ENCODE results near the gene CMSS1. TPM values are rescaled to one million over a fixed set of nuclear protein-coding genes. Genes with fewer than 3 reads are reported as not detected.

CMSS1 gene
- total RNA-seq, 1 experiment from 2014 or later = 64.1 TPM

DNA sequence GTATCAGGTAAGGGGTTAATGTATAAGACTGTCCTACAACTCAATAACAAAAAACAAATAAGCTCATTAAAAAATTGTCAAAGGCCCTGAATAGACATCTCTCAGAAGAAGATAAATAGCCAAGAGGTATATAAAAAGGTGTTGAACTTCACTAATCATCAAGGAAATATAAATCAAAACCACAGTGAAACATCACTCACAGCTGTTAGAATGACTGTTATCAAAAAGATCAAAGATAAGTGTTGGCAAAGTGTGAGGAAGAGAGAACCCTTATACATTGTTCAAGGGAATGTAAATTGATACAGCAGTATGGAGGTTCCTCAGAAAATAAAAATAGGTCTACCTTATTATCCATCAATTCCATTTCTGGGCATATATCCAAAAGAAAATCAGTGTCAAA, 201.1 kb downstream of the CMSS1 start:
- Histone ChIP-seq H3K4me1 (ENCODE audit: control insufficient read depth in 1 of 2, insufficient read depth in 2 of 2, low read length in 2 of 2) (no peaks in the 10 kb centered on the region), H3K9ac (ENCODE audit: low read length) (no peak overlapping the region), H3K27ac (ENCODE audit: low read depth, low read length) (no peak overlapping the region), H2AFZ (ENCODE audit: low read depth, low read length, poor library complexity, severe bottlenecking) (no peak overlapping the region), H3K9me3 (ENCODE audit: control insufficient read depth in 1 of 2, insufficient read depth in 1 of 2, low read depth in 1 of 2, low read length in 2 of 2) (no peaks in the 10 kb centered on the region), H3K4me2 (ENCODE audit: low read length) (no peak overlapping the region), H3K27me3 (ENCODE audit: insufficient read depth, low read length) (no peaks in the 10 kb centered on the region), H4K20me1 (ENCODE audit: insufficient read depth) (no peaks in the 10 kb centered on the region), H3K36me3 (ENCODE audit: control insufficient read depth in 1 of 2, insufficient read depth in 2 of 2, low read length in 2 of 2) (no peaks in the 10 kb centered on the region), H3K4me3 (replicated peaks in 1 of 2; ENCODE audit: low read depth in 1 of 2, low read length in 2 of 2) (no peak overlapping the region), H3K9me2 (ENCODE audit: insufficient read depth) (no peaks in the 10 kb centered on the region), H3K79me2 (ENCODE audit: insufficient read depth, low read length) (no peaks in the 10 kb centered on the region)
- BruUV-seq (replicated peaks) = no TSS peak
- intact Hi-C loops (cut with micrococcal nuclease) = no loop called here
- POLR2A ChIA-PET = no interaction called here
- ATAC-seq = no peak
- no peak for TF ChIP-seq POLR2A (IDR thresholded peaks at IDR 0.05; ENCODE audit: borderline replicate concordance, extremely low read depth, insufficient read depth, insufficient read length)
- TF ChIP-seq CBX3 (IDR thresholded peaks at IDR 0.05; ENCODE audit: low read depth) = no peak
- TF ChIP-seq, protein P1, sequence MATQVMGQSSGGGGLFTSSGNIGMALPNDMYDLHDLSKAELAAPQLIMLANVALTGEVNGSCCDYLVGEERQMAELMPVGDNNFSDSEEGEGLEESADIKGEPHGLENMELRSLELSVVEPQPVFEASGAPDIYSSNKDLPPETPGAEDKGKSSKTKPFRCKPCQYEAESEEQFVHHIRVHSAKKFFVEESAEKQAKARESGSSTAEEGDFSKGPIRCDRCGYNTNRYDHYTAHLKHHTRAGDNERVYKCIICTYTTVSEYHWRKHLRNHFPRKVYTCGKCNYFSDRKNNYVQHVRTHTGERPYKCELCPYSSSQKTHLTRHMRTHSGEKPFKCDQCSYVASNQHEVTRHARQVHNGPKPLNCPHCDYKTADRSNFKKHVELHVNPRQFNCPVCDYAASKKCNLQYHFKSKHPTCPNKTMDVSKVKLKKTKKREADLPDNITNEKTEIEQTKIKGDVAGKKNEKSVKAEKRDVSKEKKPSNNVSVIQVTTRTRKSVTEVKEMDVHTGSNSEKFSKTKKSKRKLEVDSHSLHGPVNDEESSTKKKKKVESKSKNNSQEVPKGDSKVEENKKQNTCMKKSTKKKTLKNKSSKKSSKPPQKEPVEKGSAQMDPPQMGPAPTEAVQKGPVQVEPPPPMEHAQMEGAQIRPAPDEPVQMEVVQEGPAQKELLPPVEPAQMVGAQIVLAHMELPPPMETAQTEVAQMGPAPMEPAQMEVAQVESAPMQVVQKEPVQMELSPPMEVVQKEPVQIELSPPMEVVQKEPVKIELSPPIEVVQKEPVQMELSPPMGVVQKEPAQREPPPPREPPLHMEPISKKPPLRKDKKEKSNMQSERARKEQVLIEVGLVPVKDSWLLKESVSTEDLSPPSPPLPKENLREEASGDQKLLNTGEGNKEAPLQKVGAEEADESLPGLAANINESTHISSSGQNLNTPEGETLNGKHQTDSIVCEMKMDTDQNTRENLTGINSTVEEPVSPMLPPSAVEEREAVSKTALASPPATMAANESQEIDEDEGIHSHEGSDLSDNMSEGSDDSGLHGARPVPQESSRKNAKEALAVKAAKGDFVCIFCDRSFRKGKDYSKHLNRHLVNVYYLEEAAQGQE (IDR thresholded peaks at IDR 0.05; ENCODE audit: low read depth) = no peak
- TF ChIP-seq EGR1 (IDR thresholded peaks at IDR 0.05; ENCODE audit: low read depth) = no peak
- TF ChIP-seq FOSL1 (IDR thresholded peaks at IDR 0.05; ENCODE audit: low read depth) = no peak
- no peak for TF ChIP-seq YY1 (IDR thresholded peaks at IDR 0.05; ENCODE audit: extremely low read depth, insufficient replicate concordance, low read depth, low read length)
- no peak for TF ChIP-seq POLR2AphosphoS5 (IDR thresholded peaks at IDR 0.05; ENCODE audit: low read depth, low read length)
- TF ChIP-seq EZH2phosphoT487 (IDR thresholded peaks at IDR 0.05; ENCODE audit: borderline replicate concordance) = no peak
- no peak for TF ChIP-seq TCF7L2 (IDR thresholded peaks at IDR 0.05; ENCODE audit: borderline replicate concordance, extremely low read depth, insufficient read depth, insufficient read length)
- TF ChIP-seq ZFX (IDR thresholded peaks at IDR 0.05) = no peak
- TF ChIP-seq EZH2 (IDR thresholded peaks at IDR 0.05) = no peak
- TF ChIP-seq SRF (IDR thresholded peaks at IDR 0.05; ENCODE audit: low read depth) = no peak
- no peak for TF ChIP-seq RAD21 (IDR thresholded peaks at IDR 0.05; ENCODE audit: low read depth)
- TF ChIP-seq, protein P2, sequence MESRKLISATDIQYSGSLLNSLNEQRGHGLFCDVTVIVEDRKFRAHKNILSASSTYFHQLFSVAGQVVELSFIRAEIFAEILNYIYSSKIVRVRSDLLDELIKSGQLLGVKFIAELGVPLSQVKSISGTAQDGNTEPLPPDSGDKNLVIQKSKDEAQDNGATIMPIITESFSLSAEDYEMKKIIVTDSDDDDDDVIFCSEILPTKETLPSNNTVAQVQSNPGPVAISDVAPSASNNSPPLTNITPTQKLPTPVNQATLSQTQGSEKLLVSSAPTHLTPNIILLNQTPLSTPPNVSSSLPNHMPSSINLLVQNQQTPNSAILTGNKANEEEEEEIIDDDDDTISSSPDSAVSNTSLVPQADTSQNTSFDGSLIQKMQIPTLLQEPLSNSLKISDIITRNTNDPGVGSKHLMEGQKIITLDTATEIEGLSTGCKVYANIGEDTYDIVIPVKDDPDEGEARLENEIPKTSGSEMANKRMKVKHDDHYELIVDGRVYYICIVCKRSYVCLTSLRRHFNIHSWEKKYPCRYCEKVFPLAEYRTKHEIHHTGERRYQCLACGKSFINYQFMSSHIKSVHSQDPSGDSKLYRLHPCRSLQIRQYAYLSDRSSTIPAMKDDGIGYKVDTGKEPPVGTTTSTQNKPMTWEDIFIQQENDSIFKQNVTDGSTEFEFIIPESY (IDR thresholded peaks at IDR 0.05; ENCODE audit: extremely low read depth, insufficient replicate concordance, low read length) = no peak
- no peak for TF ChIP-seq SP1 (IDR thresholded peaks at IDR 0.05; ENCODE audit: low read depth)
- no peak for TF ChIP-seq CEBPB (IDR thresholded peaks at IDR 0.05; ENCODE audit: low read depth)
- no peak for TF ChIP-seq JUND (IDR thresholded peaks at IDR 0.05)
- TF ChIP-seq ZNF274 (IDR thresholded peaks at IDR 0.05; ENCODE audit: low read depth, low read length) = no peak
- CTCF ChIA-PET = no interaction called here
- RAD21 ChIA-PET (ENCODE audit: low non-redundant PET in 1 of 2, low total read pairs in 2 of 2, uncharacterized antibody in 2 of 2, unreplicated experiment in 2 of 2) = no interaction called here
- no peak for DNase-seq (ENCODE audit: low read depth, low spot score)
